Superior temporal gyrus (tissue), 1 donor: Measurements from ENCODE around the gene SRP68.
A peak's percentile ranks its signal among the peaks of the same experiment; 100 is the strongest.
"Not testable (repeated sequence)": the region's sequence is repeated elsewhere in the genome, so short reads cannot be mapped to it uniquely, and the experiment has no call there.

Source experiments
- DNase-seq: peaks from one replicate; pipeline ENCODE4 v3.0.0-alpha.2; 2016; ENCODE audit errors: extremely low spot score

SRP68 gene

GRCh38 chr17:76076765-76077583 lies 4.7 kb upstream of the SRP68 start:
- DNase-seq = no peak

GRCh38 chr17:76076146-76076764 lies 3.9 kb upstream of the SRP68 start:
- no peak for DNase-seq

DNA sequence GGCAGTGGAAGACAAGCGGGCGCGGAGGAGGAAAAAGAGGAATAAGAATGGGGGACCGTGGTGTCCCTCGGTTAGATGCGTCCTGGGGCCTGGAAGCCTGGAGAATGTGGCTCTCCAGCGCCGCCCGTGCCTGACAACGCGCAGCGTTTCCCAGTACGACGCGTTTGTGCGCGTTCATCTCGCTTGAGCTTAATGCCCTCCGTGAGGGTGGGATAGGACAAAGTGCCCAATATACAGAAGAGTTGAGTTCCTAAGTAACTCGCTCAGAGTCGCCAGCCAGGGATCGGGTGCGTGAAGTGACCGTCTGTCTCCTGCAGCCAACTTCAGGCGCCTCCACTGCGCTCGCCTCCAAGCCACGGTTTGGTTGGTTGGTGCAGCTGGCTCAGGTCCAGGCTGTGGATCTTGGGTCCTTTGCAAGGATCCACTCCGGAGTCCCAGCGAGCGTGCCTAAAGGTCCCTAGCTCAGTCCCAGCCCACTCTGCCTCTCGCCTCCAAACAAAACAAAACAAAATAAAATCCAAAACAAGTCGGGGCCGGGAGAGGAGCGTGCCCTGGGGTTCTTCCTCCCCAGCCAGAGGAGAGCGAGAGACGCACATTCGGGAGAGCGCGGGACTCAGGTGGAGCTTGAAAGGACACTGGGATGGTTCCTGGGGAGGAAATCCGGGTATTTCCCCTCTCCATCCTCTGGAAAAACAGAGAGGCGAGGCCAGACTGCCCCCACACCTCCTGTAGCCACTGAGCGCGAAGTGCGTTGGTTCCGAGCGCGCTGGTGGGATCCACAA lies 3.2 kb upstream of the SRP68 start:
- DNase-seq = no peak

- no peak for DNase-seq
Measured at GRCh38 chr17:76074390-76075363, 2.4 kb upstream of the SRP68 start, which contains the start of gene GALR2. Gene GALR2, plus strand, starts transcription at chr17:76074781. Its CDS starts 103 bp downstream, at chr17:76074884.

DNA sequence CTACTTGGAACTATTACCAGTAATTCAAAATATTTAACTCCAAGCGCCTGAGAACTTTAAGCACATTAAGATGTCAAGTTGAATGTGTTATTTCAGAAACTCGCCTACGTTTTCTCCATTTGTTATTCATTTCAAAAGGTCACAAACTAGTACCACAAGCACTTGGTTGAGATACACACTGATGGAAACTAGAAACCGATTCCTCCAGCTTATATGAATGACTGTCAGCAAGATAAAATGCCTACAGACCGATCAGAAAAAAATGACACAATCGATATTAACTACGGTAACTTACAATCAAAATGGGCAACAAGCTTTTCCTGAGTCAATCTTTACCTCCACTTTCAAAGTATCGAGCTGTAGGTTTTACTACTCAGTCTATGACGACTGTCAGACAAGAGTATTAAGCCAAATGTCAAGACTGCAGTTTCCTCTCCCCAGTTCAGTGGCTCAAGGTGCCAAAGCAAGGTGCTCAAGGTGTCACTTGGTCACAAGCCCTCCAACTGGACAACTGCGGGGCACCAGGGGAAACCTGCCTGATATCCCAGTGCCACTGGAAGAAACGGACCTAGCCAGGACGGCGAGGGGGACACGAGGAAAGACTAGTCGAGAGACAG lies 678 bp downstream of the SRP68 start:
- peak; percentile 15 for DNase-seq

DNA sequence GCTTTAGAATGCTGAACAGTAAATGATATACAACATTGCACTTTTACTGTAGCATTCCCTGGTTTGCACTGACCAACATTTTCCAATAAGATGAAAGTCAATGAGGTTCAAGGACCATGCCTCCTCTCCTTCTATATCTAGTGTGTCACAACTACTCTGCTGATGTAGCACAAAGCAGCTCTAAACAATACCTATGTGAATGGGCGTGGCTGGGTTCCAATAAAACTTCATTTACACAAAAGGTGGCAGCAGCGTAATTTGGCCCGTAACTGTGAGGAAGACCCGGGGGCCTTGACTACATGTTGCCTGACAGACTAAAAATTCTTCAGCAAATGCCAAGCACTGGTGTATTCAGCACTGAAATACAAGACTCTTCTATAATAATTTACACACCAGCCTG lies 6.5 kb downstream of the SRP68 start:
- no peak for DNase-seq

GRCh38 chr17:76063875-76064546 lies 8.3 kb downstream of the SRP68 start:
- DNase-seq = peak; percentile 43

DNA sequence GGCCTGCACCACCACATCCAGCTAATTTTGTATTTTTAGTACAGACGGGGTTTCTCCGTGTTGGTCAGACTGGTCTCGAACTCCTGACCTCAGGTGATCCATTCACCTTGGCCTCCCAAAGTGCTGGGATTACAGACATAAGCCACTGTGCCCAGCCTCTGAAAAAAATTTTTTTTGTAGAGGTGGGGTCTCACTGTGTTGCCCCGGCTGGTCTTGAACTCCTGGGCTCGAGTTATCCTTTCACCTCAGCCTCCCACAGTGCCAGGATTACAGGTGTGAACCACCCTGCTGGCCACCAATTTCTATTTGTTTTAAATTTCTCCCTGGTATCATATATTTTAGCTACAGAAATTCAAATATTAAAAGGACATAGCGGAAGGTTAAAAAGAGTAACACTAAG lies 14.1 kb downstream of the SRP68 start:
- not testable (repeated sequence) for DNase-seq

- DNase-seq = no peak
Measured at GRCh38 chr17:76056882-76057281, 15.4 kb downstream of the SRP68 start.

- no peak for DNase-seq
Measured at GRCh38 chr17:76054112-76054476, 18.2 kb downstream of the SRP68 start.

DNA sequence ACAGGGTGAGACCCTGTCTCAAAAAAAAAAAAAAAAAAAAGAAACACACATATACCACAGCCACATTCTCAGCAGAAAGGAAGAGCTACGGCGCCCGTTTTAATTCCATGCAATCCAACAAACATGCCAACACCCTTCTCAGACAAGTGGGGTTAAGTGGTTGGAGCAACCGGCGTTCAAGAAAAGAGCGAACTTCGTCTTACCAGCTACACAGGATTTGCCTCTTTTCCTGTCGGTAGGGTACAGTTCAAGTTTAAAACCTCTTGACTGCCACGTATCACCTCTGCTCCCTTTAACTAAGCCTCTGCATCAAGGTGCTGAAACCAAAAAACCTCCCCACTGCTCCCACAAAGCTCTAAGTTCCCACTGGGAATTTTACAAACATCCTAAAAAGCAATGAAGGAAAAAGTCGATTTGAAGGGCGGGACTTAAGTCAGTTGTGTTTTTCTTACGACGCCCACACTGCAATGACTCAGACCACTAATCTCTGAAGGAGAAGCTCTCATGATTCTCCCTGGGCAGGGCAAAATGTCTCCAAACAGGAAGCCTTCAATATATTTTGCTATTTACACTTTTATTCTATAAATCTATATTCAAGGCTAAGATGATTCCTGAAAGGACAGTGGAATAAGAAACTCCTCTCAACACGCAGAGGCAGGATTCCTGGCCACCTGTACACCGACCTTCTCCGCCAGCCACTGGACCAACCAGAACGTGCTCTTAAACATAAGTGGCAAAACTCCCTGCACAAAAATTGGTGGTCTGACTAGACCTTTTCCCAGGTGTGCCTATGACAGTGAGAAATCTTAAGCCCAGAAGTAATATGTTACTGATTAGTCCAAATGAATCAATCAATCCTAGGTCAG lies 18.8 kb downstream of the SRP68 start:
- no peak for DNase-seq

DNA sequence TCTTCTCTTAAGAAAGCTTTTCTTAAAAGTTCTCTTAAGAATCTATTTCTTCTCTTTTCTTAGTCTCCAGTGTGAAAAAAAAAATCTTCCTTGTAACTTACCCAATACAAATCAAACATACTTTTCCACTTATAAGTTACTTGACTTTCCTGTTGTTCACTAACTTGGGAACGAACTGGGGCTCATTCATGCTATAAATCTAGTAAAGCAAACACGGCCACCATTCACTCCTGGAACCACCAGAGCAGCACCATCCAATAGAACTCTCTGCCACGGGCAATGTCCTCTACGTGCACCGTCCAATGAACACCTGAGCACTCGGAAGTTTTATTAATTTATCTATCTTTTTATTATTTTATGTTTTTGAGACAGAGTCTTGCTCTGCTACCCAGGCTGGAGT lies 20.8 kb downstream of the SRP68 start:
- DNase-seq = no peak

- DNase-seq = no peak
Measured at GRCh38 chr17:76050538-76051467, 21.5 kb downstream of the SRP68 start.

DNA sequence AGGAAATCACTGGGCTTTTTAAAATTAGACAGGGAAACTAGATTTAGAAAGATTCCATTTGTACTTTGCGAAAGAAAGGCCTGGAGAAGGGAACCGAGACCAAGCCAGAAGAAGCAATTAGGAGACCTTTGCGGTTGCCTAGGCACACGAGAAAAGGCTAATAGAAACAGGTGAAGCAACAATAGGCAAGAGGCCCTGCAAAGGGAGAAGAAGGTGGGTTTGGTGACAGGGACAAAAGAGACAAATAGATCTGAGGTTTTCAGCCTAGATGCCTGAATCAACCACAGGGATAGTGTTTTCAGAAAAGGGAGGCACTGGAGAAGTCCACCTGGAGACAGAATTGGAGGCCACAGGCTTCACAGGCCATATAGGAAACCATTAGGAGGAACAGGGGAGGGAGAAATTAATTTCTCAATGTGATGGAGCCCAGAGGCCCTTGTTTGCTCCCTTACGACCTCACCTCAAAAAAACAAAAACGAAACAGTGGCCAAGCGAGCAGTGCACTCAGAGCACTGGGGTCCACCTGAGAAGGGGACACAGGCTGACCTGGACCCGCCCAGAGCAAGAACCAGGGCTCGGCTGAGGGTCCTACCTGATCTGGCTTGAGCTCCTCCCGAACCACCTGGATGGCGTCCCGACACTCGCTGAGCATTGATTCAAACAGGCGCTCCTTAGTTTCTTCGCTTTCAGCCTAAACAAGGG lies 22.3 kb downstream of the SRP68 start:
- no peak for DNase-seq

DNA sequence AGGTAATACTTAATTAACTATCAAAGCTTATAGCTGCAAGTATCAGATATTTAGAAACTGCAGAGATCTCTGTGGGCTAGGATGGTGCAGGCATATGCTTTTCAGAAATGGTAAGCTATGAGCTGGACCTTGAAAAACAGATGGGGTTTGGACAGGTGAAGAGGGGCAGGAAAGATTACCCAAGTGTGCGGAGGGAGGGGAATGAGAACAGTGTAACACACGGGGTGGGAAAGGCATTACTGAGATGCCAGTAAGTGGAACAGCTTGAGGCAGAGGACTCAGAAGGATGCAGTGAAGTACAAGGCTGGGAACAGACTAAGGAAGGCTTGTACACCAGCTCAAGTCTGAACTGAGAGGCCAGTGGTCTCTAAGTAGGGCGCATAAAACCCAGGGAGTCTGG lies 23.1 kb downstream of the SRP68 start:
- DNase-seq = no peak

GRCh38 chr17:76048711-76049110 lies 23.6 kb downstream of the SRP68 start:
- DNase-seq = no peak

DNA sequence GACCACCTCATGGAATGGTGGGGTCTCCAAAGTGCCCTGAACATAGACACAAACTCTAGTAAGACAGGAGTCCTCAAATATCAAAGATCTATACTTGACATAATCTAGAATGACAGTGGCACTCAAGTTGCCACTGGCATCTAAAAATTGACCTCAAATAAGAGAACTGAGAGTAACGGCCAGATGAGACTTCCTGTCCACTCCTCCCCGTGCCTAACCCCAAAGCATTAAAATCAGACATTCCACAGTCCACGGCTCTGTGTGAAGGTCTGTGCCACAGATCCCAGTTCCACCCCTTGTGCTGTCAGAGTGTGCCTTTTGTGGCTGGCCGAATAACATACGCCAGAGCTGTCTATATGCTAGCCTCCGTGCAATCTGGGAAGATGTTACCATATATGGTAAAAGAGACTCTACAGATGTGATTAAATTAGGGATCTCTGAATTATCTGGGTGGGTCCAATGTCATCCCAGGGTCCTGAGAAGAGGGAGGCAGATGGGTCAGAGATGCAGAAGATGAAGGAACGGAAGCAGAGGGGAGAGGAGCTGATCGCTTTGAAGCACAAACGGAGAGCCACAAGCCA lies 24.2 kb downstream of the SRP68 start:
- DNase-seq = no peak
